ENCODE results near the gene PTPN1.

- TF ChIP-seq EZH2 (IDR thresholded peaks at IDR 0.05; ENCODE audit: low read length) (no peak), CTCF (optimal IDR thresholded peaks at IDR 0.05 in 1 of 3, IDR thresholded peaks at IDR 0.05 in 1 of 3, conservative IDR thresholded peaks at IDR 0.05 in 1 of 3; ENCODE audit: extremely low read depth in 1 of 3, insufficient read depth in 2 of 3, low read length in 3 of 3) (no peak)
Observed at GRCh38 chr20:50560867-50561266, 50.7 kb downstream of the PTPN1 start.

All from keratinocyte (primary cell).